HepG2 (cell line): ENCODE results near the gene SMIM36. TPM values are rescaled to one million over a fixed set of nuclear protein-coding genes. Genes with fewer than 3 reads are reported as not detected.

Source experiments
- ATAC-seq: fragments of 200-7000 bp; cut with Tn5 transposase; 3 replicates; pipeline ENCODE4 v1.9.1; 2020; ENCODE audit warnings: mild to moderate bottlenecking, moderate library complexity
- BruUV-seq: library from RNA; stranded (reverse); fragments of 400-500 nt; replicated peaks from 2 replicates; lab custom pipeline; 2021; lab: Mats Ljungman, UMichigan
- CTCF ChIA-PET: fragments of 300-600 bp; formaldehyde crosslinking; extraction: SDS; loops from one replicate; lab custom pipeline; 2021; ENCODE audit warnings: low total read pairs, inconsistent platforms, low intra/inter-chr PET ratio; lab: Yijun Ruan, JAX
- POLR2A ChIA-PET: fragments of 350-600 bp; sonication (Branson Sonifier 250); formaldehyde crosslinking; loops from one replicate; lab custom pipeline; 2020; ENCODE audit warnings: antibody characterized with exemption, inconsistent platforms; lab: Yijun Ruan, JAX
- DNase-seq: peaks from one replicate; pipeline ENCODE4 v3.0.0-alpha.2; 2015; ENCODE audit warnings: low spot score
- FAIRE-seq: peaks from 3 replicates; lab custom pipeline; 2011; peaks lifted over from hg19 to GRCh38; lab: Jason Lieb, UNC
- H2AFZ ChIP-seq: one replicate; pipeline ENCODE4 v1.6.1; 2011; ENCODE audit warnings: low read length, inconsistent platforms
- H3K27ac ChIP-seq: fragments of 300-600 bp; 3 replicates; pipeline ENCODE4 v1.8.0; 2011; ENCODE audit warnings: mixed run types, mild to moderate bottlenecking, mixed read lengths, low read length, inconsistent platforms; ENCODE audit not compliant: insufficient read depth; ENCODE audit errors: extremely low read length
- H3K27me3 ChIP-seq, 2 experiments: fragments of 200-600 bp in 1 of 2; 2 replicates in 1 of 2; 3 replicates in 1 of 2; pipeline versions ENCODE4 v1.6.0 to v1.8.0; 2011; ENCODE audit warnings: low read length in 2 of 2, mild to moderate bottlenecking in 2 of 2, moderate library complexity in 2 of 2, inconsistent platforms in 1 of 2; ENCODE audit not compliant: insufficient read depth in 2 of 2, control insufficient read depth in 1 of 2
- H3K36me3 ChIP-seq, 2 experiments: fragments of 200-600 bp in 1 of 2; replicated peaks in 1 of 2; 2 replicates in 1 of 2; 3 replicates in 1 of 2; pipeline versions ENCODE4 v1.5.1 to v1.8.0; 2011; ENCODE audit warnings: low read length in 2 of 2, inconsistent platforms in 1 of 2; ENCODE audit not compliant: insufficient read depth in 2 of 2, control insufficient read depth in 1 of 2
- H3K4me1 ChIP-seq: 2 replicates; pipeline ENCODE4 v1.5.1; 2012; ENCODE audit warnings: low read length, inconsistent platforms; ENCODE audit not compliant: insufficient read depth
- H3K4me2 ChIP-seq: 2 replicates; pipeline ENCODE4 v1.6.0; 2011; ENCODE audit warnings: low read depth, low read length, inconsistent platforms
- H3K4me3 ChIP-seq, 3 experiments: fragments of 200-600 bp in 1 of 3; sonication (generic), shearing (Covaris generic) in 1 of 3; replicated peaks in 1 of 3; 2 replicates each; pipeline ENCODE4 v1.5.1; 2011 to 2016; ENCODE audit warnings: low read length in 3 of 3, inconsistent platforms in 2 of 3, low read depth in 2 of 3, mild to moderate bottlenecking in 2 of 3, control low read depth in 1 of 3, mixed read lengths in 1 of 3; ENCODE audit not compliant: insufficient read depth in 1 of 3
- H3K79me2 ChIP-seq: one replicate; pipeline ENCODE4 v1.6.1; 2011; ENCODE audit warnings: low read length, inconsistent platforms; ENCODE audit not compliant: insufficient read depth
- H3K9ac ChIP-seq: 2 replicates; pipeline ENCODE4 v1.6.0; 2011; ENCODE audit warnings: mild to moderate bottlenecking, low read depth, low read length, inconsistent platforms; ENCODE audit not compliant: insufficient read depth
- H3K9me3 ChIP-seq: 2 replicates; pipeline ENCODE4 v1.5.1; 2012; ENCODE audit warnings: mild to moderate bottlenecking, low read length
- H4K20me1 ChIP-seq: 2 replicates; pipeline ENCODE4 v1.6.0; 2011; ENCODE audit warnings: inconsistent platforms, mild to moderate bottlenecking, low read length, moderate library complexity; ENCODE audit not compliant: insufficient read depth
- CTCF ChIP-seq: sonication (generic); formaldehyde crosslinking; IDR thresholded peaks from 2 replicates; pipeline ENCODE4 v1.5.0; 2020; ENCODE audit warnings: mild to moderate bottlenecking, missing genetic modification reagents, moderate library complexity
- HES4 ChIP-seq: sonication (generic); formaldehyde crosslinking; IDR thresholded peaks from 2 replicates; pipeline ENCODE4 v1.9.0; 2021; ENCODE audit warnings: mild to moderate bottlenecking, missing genetic modification reagents, borderline replicate concordance
- PTBP1 ChIP-seq: fragments of 200-400 bp; formaldehyde crosslinking; IDR thresholded peaks from 2 replicates; pipeline ENCODE4 v1.6.1; 2018; ENCODE audit warnings: low read length, low read depth; ENCODE audit not compliant: poor library complexity, severe bottlenecking
- RAD21 ChIP-seq: fragments of 450-650 bp; formaldehyde crosslinking; IDR thresholded peaks from 2 replicates; pipeline ENCODE4 v1.5.0; 2020; ENCODE audit warnings: mild to moderate bottlenecking
- SMC3 ChIP-seq: IDR thresholded peaks from 2 replicates; pipeline ENCODE4 v1.6.1; 2011; ENCODE audit warnings: low read length, improper control_type of control experiment
- STAG1 ChIP-seq: sonication (generic); formaldehyde crosslinking; IDR thresholded peaks from 2 replicates; pipeline ENCODE4 v1.4.0; 2020; ENCODE audit warnings: missing genetic modification reagents
- WGBS: methylation state at CpG from one replicate; pipeline ENCODE4 v1.1.6; 2017; ENCODE audit warnings: low lambda C conversion rate; 5-methylcytosine and 5-hydroxymethylcytosine counted together
- in situ Hi-C: cut with HindIII; loops from 2 replicates; pipeline ENCODE4 v1.10.0; 2017; ENCODE audit warnings: low pct_unique_long_range_greater_than_20kb; ENCODE audit not compliant: extremely low pct_ligation_motif_present
- intact Hi-C: fragments of 100-400 bp; cut with micrococcal nuclease; formaldehyde crosslinking; loops from one replicate; pipeline ENCODE4 v1.10.0; 2022; ENCODE audit not compliant: unreplicated experiment
- polyA plus RNA-seq, 8 experiments: library from polyadenylated mRNA; depleted of rRNA in 3 of 8; stranded (reverse) in 7 of 8; unstranded in 1 of 8; fragments of >200 nt; fragmentation: Illumina TruSeq in 4 of 8; extraction: Trizol in 4 of 8; gene quantifications; 2 replicates each; pipeline versions ENCODE4 v1.2.1 to v1.2.3, GENCODE V29; 2011 to 2016; ENCODE audit warnings: low read depth in 4 of 8, missing spikeins in 1 of 8, mixed read lengths in 1 of 8; ENCODE audit not compliant: insufficient read depth in 1 of 8
- total RNA-seq, 5 experiments: library from RNA; depleted of rRNA; stranded (reverse); fragments of >200 nt; fragmentation: Illumina TruSeq; extraction: Trizol; gene quantifications; 2 replicates each; pipeline ENCODE4 v1.2.3, GENCODE V29; 2016; ENCODE audit warnings: low read depth in 1 of 5

SMIM36 gene
- total and polyA plus RNA-seq, 2 of the 13 experiments (the other 11 are each of a cell fraction or from before 2014, with no cell fraction given) = not detected

GRCh38 chr17:55527540-55528118 lies 16.4 kb upstream of the SMIM36 start:
- no peak for TF ChIP-seq PTBP1
- TF ChIP-seq CTCF (CRISPR knock-in tag) = peak; percentile 72
- TF ChIP-seq HES4 (CRISPR knock-in tag) = no peak
- peak; percentile 67 for TF ChIP-seq SMC3
- TF ChIP-seq STAG1 = peak; percentile 78
- TF ChIP-seq RAD21 (CRISPR knock-in tag) = peak; percentile 31; the same call in 1 of the 2 replicates
- BruUV-seq = no TSS peak
- H3K4me1 ChIP-seq = no peaks in the 10 kb centered on the region
- peak; percentile 65 for ATAC-seq
- no peak for FAIRE-seq
- H4K20me1 ChIP-seq = no peaks in the 10 kb centered on the region
- POLR2A ChIA-PET = no interaction called here
- CTCF ChIA-PET = interaction anchor here (0.7 to 3.2 kb wide), 9 partner anchors 72 to 1188 kb away, joined by 3 to 45 read pairs (median 11); no protein-coding TSS in a partner anchor
- DNase-seq = peak; percentile 39
- H3K36me3 ChIP-seq = no peaks in the 10 kb centered on the region
- intact Hi-C loops (no loop called here), in situ Hi-C loops (loop anchor here (5.0 kb wide), 3 partner anchors 75 to 245 kb away; no protein-coding TSS in a partner anchor)
- H2AFZ ChIP-seq = no peak overlapping the region
- H3K9me3 ChIP-seq = no peaks in the 10 kb centered on the region
- H3K4me3 ChIP-seq = no peak overlapping the region
- peaks cover 0 to 4% of the 10 kb centered on the region in 2 experiments; a peak in 1 of 5 replicates for H3K27me3 ChIP-seq
- H3K27ac ChIP-seq = no peak overlapping the region
- H3K79me2 ChIP-seq = no peaks in the 10 kb centered on the region
- H3K4me2 ChIP-seq = no peak overlapping the region
- H3K9ac ChIP-seq = no peak overlapping the region
- WGBS = 43% methylated on average over 5 of the region's 5 CpGs
